GM12878 (cell line): ENCODE measurements around the gene ZC3H10. TPM values are rescaled to one million over a fixed set of nuclear protein-coding genes. Genes with fewer than 3 reads are reported as not detected.
A peak's percentile ranks its signal among the peaks of the same experiment; 100 is the strongest.

Experiments used
- CHD1 ChIP-seq: IDR thresholded peaks from 2 replicates; pipeline ENCODE4 v1.6.1; 2012; ENCODE audit warnings: low read depth, low read length, improper control_type of control experiment
- CUX1 ChIP-seq: IDR thresholded peaks from 2 replicates; pipeline ENCODE4 v1.6.1; 2012; ENCODE audit warnings: improper control_type of control experiment, low read depth, low read length; ENCODE audit not compliant: insufficient replicate concordance
- LARP7 ChIP-seq: fragments of 450-650 bp; IDR thresholded peaks from 2 replicates; pipeline ENCODE4 v1.6.1; 2017; ENCODE audit warnings: mild to moderate bottlenecking
- MEF2A ChIP-seq: IDR thresholded peaks from 2 replicates; pipeline ENCODE4 v1.6.1; 2011; ENCODE audit warnings: low read depth, mild to moderate bottlenecking, low read length, moderate library complexity; ENCODE audit not compliant: insufficient read depth
- MYB ChIP-seq: fragments of 150-350 bp; IDR thresholded peaks from 2 replicates; pipeline ENCODE4 v1.6.1; 2014; ENCODE audit warnings: mild to moderate bottlenecking, low read depth, low read length, borderline replicate concordance
- PML ChIP-seq: IDR thresholded peaks from 2 replicates; pipeline ENCODE4 v1.6.1; 2012; ENCODE audit warnings: low read length, inconsistent platforms
- POLR2AphosphoS2 ChIP-seq: IDR thresholded peaks from 2 replicates; pipeline ENCODE4 v1.6.1; 2011; ENCODE audit warnings: low read depth, mild to moderate bottlenecking, low read length, improper control_type of control experiment, moderate library complexity
- SIX5 ChIP-seq: IDR thresholded peaks from 2 replicates; pipeline ENCODE4 v1.6.1; 2011; ENCODE audit warnings: mild to moderate bottlenecking, low read depth, low read length, moderate library complexity; ENCODE audit not compliant: severe bottlenecking
- SMAD1 ChIP-seq: fragments of 450-650 bp; IDR thresholded peaks from 2 replicates; pipeline ENCODE4 v1.6.1; 2018; ENCODE audit warnings: mild to moderate bottlenecking, low read depth; ENCODE audit not compliant: partially characterized antibody
- TCF7 ChIP-seq: IDR thresholded peaks from 2 replicates; pipeline ENCODE4 v1.6.1; 2014; ENCODE audit warnings: antibody characterized with exemption, borderline replicate concordance
- ZNF592 ChIP-seq: fragments of 450-650 bp; IDR thresholded peaks from 2 replicates; pipeline ENCODE4 v1.6.1; 2017; ENCODE audit warnings: mild to moderate bottlenecking, moderate library complexity
- polyA plus RNA-seq, 11 experiments: library from polyadenylated mRNA; depleted of rRNA in 4 of 11; unstranded in 6 of 11; stranded (reverse) in 5 of 11; fragments of >200 nt; fragmentation: Nextera tagmentation in 4 of 11; fragmentation: Illumina TruSeq in 1 of 11; extraction: Ambion mirVana in 4 of 11; extraction: Trizol in 1 of 11; gene quantifications; 1 replicate in 1 of 11; 2 replicates in 10 of 11; pipeline versions ENCODE4 v1.2.1 to v1.2.3, GENCODE V29; 2011 to 2016; ENCODE audit warnings: inconsistent platforms in 2 of 11, missing spikeins in 2 of 11, low read depth in 1 of 11
- total RNA-seq, 4 experiments: library from RNA; depleted of rRNA in 3 of 4; stranded (reverse); fragments of >200 nt in 3 of 4; fragmentation: Illumina TruSeq in 1 of 4; extraction: Trizol in 1 of 4; gene quantifications; 2 replicates each; pipeline versions ENCODE4 v1.2.1 to v1.2.3, GENCODE V29; 2013 to 2021
- TF ChIP-seq, protein P1 (sequence below): IDR thresholded peaks from 2 replicates; pipeline ENCODE4 v1.6.1; 2011; ENCODE audit warnings: low read depth, mild to moderate bottlenecking, low read length, moderate library complexity, borderline replicate concordance; ENCODE audit errors: extremely low read depth
- TF ChIP-seq, protein P2 (sequence below): fragments of 450-650 bp; formaldehyde crosslinking; IDR thresholded peaks from 2 replicates; pipeline ENCODE4 v1.4.0; 2022; ENCODE audit warnings: mild to moderate bottlenecking, moderate library complexity

The ZC3H10 gene
- total and polyA plus RNA-seq, 10 of the 15 experiments (the other 5 are each of a cell fraction or from before 2014, with no cell fraction given), result 0.56 to 6.4 (median 3.7) TPM

- TF ChIP-seq TCF7 (peak; percentile 65; the same call in 1 of the 2 replicates), LARP7 (peak; percentile 93), CHD1 (peak; percentile 91; the same call in 1 of the 2 replicates), MYB (no peak), MEF2A (0 out of 2 replicates have a peak, but pooled peaks have one; percentile 30), PML (peak; percentile 100), ZNF592 (no peak), SIX5 (peak; percentile 75), POLR2AphosphoS2 (peak; percentile 99), SMAD1 (peak; percentile 95), CUX1 (no peak)
- TF ChIP-seq, protein P1, sequence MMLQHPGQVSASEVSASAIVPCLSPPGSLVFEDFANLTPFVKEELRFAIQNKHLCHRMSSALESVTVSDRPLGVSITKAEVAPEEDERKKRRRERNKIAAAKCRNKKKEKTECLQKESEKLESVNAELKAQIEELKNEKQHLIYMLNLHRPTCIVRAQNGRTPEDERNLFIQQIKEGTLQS, result no peak
- TF ChIP-seq, protein P2, sequence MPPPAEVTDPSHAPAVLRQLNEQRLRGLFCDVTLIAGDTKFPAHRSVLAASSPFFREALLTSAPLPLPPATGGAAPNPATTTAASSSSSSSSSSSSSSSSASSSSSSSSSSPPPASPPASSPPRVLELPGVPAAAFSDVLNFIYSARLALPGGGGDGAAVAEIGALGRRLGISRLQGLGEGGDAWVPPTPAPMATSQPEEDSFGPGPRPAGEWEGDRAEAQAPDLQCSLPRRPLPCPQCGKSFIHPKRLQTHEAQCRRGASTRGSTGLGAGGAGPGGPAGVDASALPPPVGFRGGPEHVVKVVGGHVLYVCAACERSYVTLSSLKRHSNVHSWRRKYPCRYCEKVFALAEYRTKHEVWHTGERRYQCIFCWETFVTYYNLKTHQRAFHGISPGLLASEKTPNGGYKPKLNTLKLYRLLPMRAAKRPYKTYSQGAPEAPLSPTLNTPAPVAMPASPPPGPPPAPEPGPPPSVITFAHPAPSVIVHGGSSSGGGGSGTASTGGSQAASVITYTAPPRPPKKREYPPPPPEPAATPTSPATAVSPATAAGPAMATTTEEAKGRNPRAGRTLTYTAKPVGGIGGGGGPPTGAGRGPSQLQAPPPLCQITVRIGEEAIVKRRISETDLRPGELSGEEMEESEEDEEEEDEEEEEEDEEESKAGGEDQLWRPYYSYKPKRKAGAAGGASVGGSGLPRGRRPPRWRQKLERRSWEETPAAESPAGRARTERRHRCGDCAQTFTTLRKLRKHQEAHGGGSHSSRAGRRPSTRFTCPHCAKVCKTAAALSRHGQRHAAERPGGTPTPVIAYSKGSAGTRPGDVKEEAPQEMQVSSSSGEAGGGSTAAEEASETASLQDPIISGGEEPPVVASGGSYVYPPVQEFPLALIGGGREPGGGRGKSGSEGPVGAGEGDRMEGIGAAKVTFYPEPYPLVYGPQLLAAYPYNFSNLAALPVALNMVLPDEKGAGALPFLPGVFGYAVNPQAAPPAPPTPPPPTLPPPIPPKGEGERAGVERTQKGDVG (CRISPR knock-in tag), result no peak
Observed at GRCh38 chr12:56116267-56117081, 1.6 kb upstream of the ZC3H10 start, which contains the start of gene RPL41 (continued).
